AG04450 (cell line): ENCODE measurements around the gene GRIN2A. TPM values are rescaled to one million over a fixed set of nuclear protein-coding genes. Genes with fewer than 3 reads are reported as not detected.

Experiments used
- CTCF ChIA-PET: fragments of 300-600, 350-600 bp; formaldehyde crosslinking; extraction: SDS; loops from one replicate; lab custom pipeline; 2022; ENCODE audit warnings: antibody characterized with exemption, inconsistent platforms; lab: Charles Lee
- POLR2A ChIA-PET: fragments of 350-600 bp; formaldehyde crosslinking; extraction: SDS; loops from one replicate; lab custom pipeline; 2021; ENCODE audit warnings: antibody characterized with exemption, inconsistent platforms; lab: Yijun Ruan, JAX
- DNase-seq: peaks from one replicate; pipeline ENCODE4 v3.0.0-alpha.2; 2011; ENCODE audit warnings: low read depth, low spot score
- H3K27ac ChIP-seq: one replicate; pipeline ENCODE4 v1.5.1; 2012; ENCODE audit warnings: low read depth, low read length, control low read depth
- H3K27me3 ChIP-seq: one replicate; pipeline ENCODE4 v1.6.0; 2012; ENCODE audit warnings: low read length; ENCODE audit not compliant: control insufficient read depth, insufficient read depth
- H3K4me3 ChIP-seq: 2 replicates; pipeline ENCODE4 v1.5.1; 2011; ENCODE audit warnings: mild to moderate bottlenecking, low read depth, low read length, control low read depth
- H3K9me3 ChIP-seq: 2 replicates; pipeline ENCODE4 v1.5.1; 2012; ENCODE audit warnings: low read length; ENCODE audit not compliant: control insufficient read depth, insufficient read depth
- CTCF ChIP-seq: IDR thresholded peaks from 2 replicates; pipeline ENCODE4 v1.5.1; 2011; ENCODE audit warnings: low read depth, low read length, control low read depth, inconsistent platforms
- polyA plus RNA-seq: library from polyadenylated mRNA; depleted of rRNA; stranded (reverse); fragments of >200 nt; gene quantifications from 2 replicates; pipeline ENCODE4 v1.2.3, GENCODE V29; 2011

The GRIN2A gene
- polyA plus RNA-seq, 1 experiment, result not detected

GRCh38 chr16:9778849-9779248 is 403.4 kb downstream of the GRIN2A start:
- no peak for TF ChIP-seq CTCF

GRCh38 chr16:9775998-9776397 is 406.2 kb downstream of the GRIN2A start:
- Histone ChIP-seq H3K27ac (no peak overlapping the region), H3K27me3 (no peaks in the 10 kb centered on the region), H3K9me3 (peaks cover 15% of the 10 kb centered on the region), H3K4me3 (no peak overlapping the region)
- ChIA-PET POLR2A (no interaction called here), CTCF (no interaction called here)
- TF ChIP-seq CTCF, result no peak
- no peak for DNase-seq

More at GRCh38 chr16:9778849-9779248, 403.4 kb downstream of the GRIN2A start:
- Histone ChIP-seq H3K4me3 (no peak overlapping the region), H3K9me3 (peaks cover 17% of the 10 kb centered on the region), H3K27ac (no peak overlapping the region), H3K27me3 (no peaks in the 10 kb centered on the region)
- DNase-seq, result no peak
- CTCF ChIA-PET, result no interaction called here
- POLR2A ChIA-PET, result no interaction called here

- Histone ChIP-seq H3K9me3 (peaks cover 22% of the 10 kb centered on the region), H3K4me3 (no peak overlapping the region), H3K27me3 (no peaks in the 10 kb centered on the region), H3K27ac (no peak overlapping the region)
- CTCF ChIA-PET, result no interaction called here
- POLR2A ChIA-PET, result no interaction called here
- no peak for DNase-seq
- TF ChIP-seq CTCF, result no peak
Measured at GRCh38 chr16:9773289-9773688, 408.9 kb downstream of the GRIN2A start.

- CTCF ChIA-PET, result no interaction called here
- no peak for DNase-seq
- H3K9me3 ChIP-seq, result peaks cover 25% of the 10 kb centered on the region
- POLR2A ChIA-PET, result no interaction called here
- TF ChIP-seq CTCF, result no peak
- H3K4me3 ChIP-seq, result no peak overlapping the region
- no peak overlapping the region for H3K27ac ChIP-seq
- no peaks in the 10 kb centered on the region for H3K27me3 ChIP-seq
Measured at GRCh38 chr16:9772526-9773225, 409.6 kb downstream of the GRIN2A start.

GRCh38 chr16:9766891-9767290 is 415.3 kb downstream of the GRIN2A start:
- ChIA-PET CTCF (no interaction called here), POLR2A (no interaction called here)
- Histone ChIP-seq H3K27me3 (no peaks in the 10 kb centered on the region), H3K9me3 (peaks cover 34% of the 10 kb centered on the region), H3K27ac (no peak overlapping the region), H3K4me3 (no peak overlapping the region)
- DNase-seq, result no peak
- TF ChIP-seq CTCF, result no peak
